Coronary artery (tissue), 2 donors: ENCODE results near the gene GNAS.

Source experiments
- DNase-seq: peaks from one replicate; pipeline ENCODE4 v3.0.0-alpha.2; 2017; ENCODE audit warnings: low spot score
- H3K27ac ChIP-seq, 2 donors: fragments of 200-600 bp; sonication (generic); one replicate each; pipeline ENCODE4 v1.5.1; 2016 to 2019
- H3K4me3 ChIP-seq: fragments of 200-600 bp; sonication (generic); 2 replicates; pipeline ENCODE4 v1.5.1; 2016; ENCODE audit warnings: mild to moderate bottlenecking, moderate library complexity
- CTCF ChIP-seq: fragments of 200-600 bp; sonication (generic); IDR thresholded peaks from one replicate; pipeline ENCODE4 v1.5.1; 2019; ENCODE audit warnings: antibody characterized with exemption

GNAS gene

GRCh38 chr20:58956078-58956477, 103.6 kb downstream of the GNAS start:
- TF ChIP-seq CTCF, result no peak
- DNase-seq, result no peak
- H3K4me3 ChIP-seq, result no peak overlapping the region
- H3K27ac ChIP-seq, result no peak overlapping the region

- no peak for TF ChIP-seq CTCF
- no peak overlapping the region for H3K4me3 ChIP-seq
- H3K27ac ChIP-seq, result no peak overlapping the region
- no peak for DNase-seq
Measured at GRCh38 chr20:58959652-58960051, 107.1 kb downstream of the GNAS start.
